ENCODE measurements around the gene ATP13A4.

ATP13A4 gene

GRCh38 chr3:193554811-193555210, at the start of gene ATP13A4:
Gene ATP13A4, minus strand, starts transcription at chr3:193554895. Its CDS starts 96 bp downstream, at chr3:193554799.
- H3K4me1 ChIP-seq (ENCODE audit: control insufficient read depth in 1 of 2, insufficient read depth in 2 of 2, low read length in 2 of 2) = no peaks in the 10 kb centered on the region
- no peaks in the 10 kb centered on the region for H3K9me3 ChIP-seq (ENCODE audit: control insufficient read depth in 1 of 2, low read length in 2 of 2)
- no peaks in the 10 kb centered on the region for H3K27me3 ChIP-seq (ENCODE audit: low read depth, low read length)
- no peaks in the 10 kb centered on the region for H3K36me3 ChIP-seq (ENCODE audit: control insufficient read depth in 1 of 2, insufficient read depth in 2 of 2, low read length in 2 of 2)
- no peak within 1 kb of the TSS for H3K27ac ChIP-seq (ENCODE audit: low read length)
- no peak within 1 kb of the TSS for H3K4me3 ChIP-seq (ENCODE audit: low read depth in 1 of 2, low read length in 2 of 2)

- Histone ChIP-seq H3K27me3 (ENCODE audit: low read depth, low read length) (no peaks in the 10 kb centered on the region), H3K4me1 (ENCODE audit: control insufficient read depth in 1 of 2, insufficient read depth in 2 of 2, low read length in 2 of 2) (peaks cover 3 to 7% of the 10 kb centered on the region in 2 donors), H3K36me3 (ENCODE audit: control insufficient read depth in 1 of 2, insufficient read depth in 2 of 2, low read length in 2 of 2) (peaks cover 4 to 6% of the 10 kb centered on the region in 2 donors), H3K9me3 (ENCODE audit: control insufficient read depth in 1 of 2, low read length in 2 of 2) (no peaks in the 10 kb centered on the region), H3K27ac (ENCODE audit: low read length) (no peak overlapping the region), H3K4me3 (ENCODE audit: low read depth in 1 of 2, low read length in 2 of 2) (no peak overlapping the region)
Observed at GRCh38 chr3:193599393-193599792, 44.7 kb upstream of the ATP13A4 start.

DNA sequence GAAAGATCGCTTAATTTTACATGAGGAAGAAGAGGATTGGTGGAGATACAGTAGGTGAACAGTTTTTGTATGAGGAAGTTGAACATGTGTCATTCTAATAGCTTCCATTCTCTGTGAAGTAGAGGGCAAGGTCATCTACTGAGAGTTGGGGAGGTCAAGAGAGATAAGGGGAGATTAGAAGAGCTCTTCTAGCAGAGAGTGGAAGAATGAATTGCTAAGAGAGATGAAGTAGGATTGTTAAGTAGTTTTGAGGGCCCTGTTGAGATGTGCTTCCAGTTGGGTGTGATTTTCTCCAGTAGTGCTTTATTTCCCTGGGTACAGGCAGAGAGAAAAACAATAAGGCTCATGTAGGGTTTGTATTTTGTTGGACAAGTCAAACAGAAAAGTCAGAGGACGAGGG, 43.5 kb upstream of the ATP13A4 start:
- Histone ChIP-seq H3K4me1 (ENCODE audit: control insufficient read depth in 1 of 2, insufficient read depth in 2 of 2, low read length in 2 of 2) (peaks cover 3 to 13% of the 10 kb centered on the region in 2 donors), H3K4me3 (ENCODE audit: low read depth in 1 of 2, low read length in 2 of 2) (no peak overlapping the region), H3K9me3 (ENCODE audit: control insufficient read depth in 1 of 2, low read length in 2 of 2) (no peaks in the 10 kb centered on the region), H3K27ac (ENCODE audit: low read length) (no peak overlapping the region), H3K27me3 (ENCODE audit: low read depth, low read length) (no peaks in the 10 kb centered on the region), H3K36me3 (ENCODE audit: control insufficient read depth in 1 of 2, insufficient read depth in 2 of 2, low read length in 2 of 2) (peaks cover 4 to 6% of the 10 kb centered on the region in 2 donors)

DNA sequence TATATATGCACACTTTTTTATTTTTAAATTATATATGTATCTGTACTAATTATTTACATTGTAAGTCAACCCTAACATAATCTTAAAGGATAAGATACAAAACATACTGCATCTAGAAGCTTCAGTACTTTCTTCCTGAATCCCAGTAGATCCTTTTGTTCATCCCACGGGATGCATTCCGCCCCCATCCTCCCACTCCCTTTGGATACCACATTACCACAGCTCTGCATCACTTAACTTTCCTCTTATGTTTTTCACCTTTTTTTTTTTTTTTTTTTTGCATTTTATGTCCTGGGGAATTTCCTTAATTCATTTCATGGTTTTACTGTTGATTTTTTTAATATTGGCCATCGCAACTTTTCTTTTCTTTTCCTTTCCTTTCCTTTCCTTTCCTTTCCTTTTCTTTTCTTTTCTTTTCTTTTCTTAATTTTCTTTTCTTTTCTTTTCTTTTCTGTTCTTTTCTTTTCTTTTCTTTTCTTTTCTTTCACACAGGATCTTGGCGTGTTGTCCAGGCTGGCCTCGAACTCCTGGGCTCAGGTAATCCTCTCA, 41.3 kb upstream of the ATP13A4 start:
- Histone ChIP-seq H3K9me3 (ENCODE audit: control insufficient read depth in 1 of 2, low read length in 2 of 2) (no peaks in the 10 kb centered on the region), H3K27me3 (ENCODE audit: low read depth, low read length) (no peaks in the 10 kb centered on the region), H3K36me3 (ENCODE audit: control insufficient read depth in 1 of 2, insufficient read depth in 2 of 2, low read length in 2 of 2) (peaks cover 4 to 6% of the 10 kb centered on the region in 2 donors), H3K27ac (ENCODE audit: low read length) (no peak overlapping the region), H3K4me3 (ENCODE audit: low read depth in 1 of 2, low read length in 2 of 2) (no peak overlapping the region), H3K4me1 (ENCODE audit: control insufficient read depth in 1 of 2, insufficient read depth in 2 of 2, low read length in 2 of 2) (peaks cover 8 to 20% of the 10 kb centered on the region in 2 donors)

- peak overlapping the region in 1 of 2 donors; percentile 2 for H3K4me3 ChIP-seq (ENCODE audit: low read depth in 1 of 2, low read length in 2 of 2)
- H3K4me1 ChIP-seq (ENCODE audit: control insufficient read depth in 1 of 2, insufficient read depth in 2 of 2, low read length in 2 of 2) = peaks cover 8 to 20% of the 10 kb centered on the region in 2 donors
- H3K27me3 ChIP-seq (ENCODE audit: low read depth, low read length) = no peaks in the 10 kb centered on the region
- H3K27ac ChIP-seq (ENCODE audit: low read length) = no peak overlapping the region
- H3K36me3 ChIP-seq (ENCODE audit: control insufficient read depth in 1 of 2, insufficient read depth in 2 of 2, low read length in 2 of 2) = peaks cover 4 to 6% of the 10 kb centered on the region in 2 donors
- no peaks in the 10 kb centered on the region for H3K9me3 ChIP-seq (ENCODE audit: control insufficient read depth in 1 of 2, low read length in 2 of 2)
Observed at GRCh38 chr3:193594946-193595689, 40.4 kb upstream of the ATP13A4 start.

DNA sequence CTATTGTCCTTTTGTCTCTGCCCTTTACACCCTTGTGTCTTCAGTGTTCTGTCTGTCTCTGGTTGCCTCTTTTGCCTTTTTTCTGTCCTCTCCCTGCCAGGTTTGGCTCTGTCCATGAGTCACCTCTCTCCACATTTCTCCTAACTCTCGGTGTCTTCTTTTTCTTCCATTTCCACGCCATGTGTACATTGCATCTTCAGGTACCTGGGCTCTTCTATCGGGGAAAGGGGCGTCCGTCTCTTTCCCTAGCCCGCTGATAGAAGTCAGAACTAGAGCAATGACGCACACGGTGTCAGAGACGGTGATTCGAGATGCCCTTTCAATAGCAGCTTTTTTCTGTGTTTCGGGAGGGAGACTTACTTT, 39.0 kb upstream of the ATP13A4 start:
- Histone ChIP-seq H3K27me3 (ENCODE audit: low read depth, low read length) (no peaks in the 10 kb centered on the region), H3K4me1 (ENCODE audit: control insufficient read depth in 1 of 2, insufficient read depth in 2 of 2, low read length in 2 of 2) (peaks cover 8 to 20% of the 10 kb centered on the region in 2 donors), H3K27ac (ENCODE audit: low read length) (peak overlapping the region; percentile 88), H3K36me3 (ENCODE audit: control insufficient read depth in 1 of 2, insufficient read depth in 2 of 2, low read length in 2 of 2) (peaks cover 2 to 6% of the 10 kb centered on the region in 2 donors), H3K4me3 (ENCODE audit: low read depth in 1 of 2, low read length in 2 of 2) (peak overlapping the region; percentile 82 to 98), H3K9me3 (ENCODE audit: control insufficient read depth in 1 of 2, low read length in 2 of 2) (no peaks in the 10 kb centered on the region)

DNA sequence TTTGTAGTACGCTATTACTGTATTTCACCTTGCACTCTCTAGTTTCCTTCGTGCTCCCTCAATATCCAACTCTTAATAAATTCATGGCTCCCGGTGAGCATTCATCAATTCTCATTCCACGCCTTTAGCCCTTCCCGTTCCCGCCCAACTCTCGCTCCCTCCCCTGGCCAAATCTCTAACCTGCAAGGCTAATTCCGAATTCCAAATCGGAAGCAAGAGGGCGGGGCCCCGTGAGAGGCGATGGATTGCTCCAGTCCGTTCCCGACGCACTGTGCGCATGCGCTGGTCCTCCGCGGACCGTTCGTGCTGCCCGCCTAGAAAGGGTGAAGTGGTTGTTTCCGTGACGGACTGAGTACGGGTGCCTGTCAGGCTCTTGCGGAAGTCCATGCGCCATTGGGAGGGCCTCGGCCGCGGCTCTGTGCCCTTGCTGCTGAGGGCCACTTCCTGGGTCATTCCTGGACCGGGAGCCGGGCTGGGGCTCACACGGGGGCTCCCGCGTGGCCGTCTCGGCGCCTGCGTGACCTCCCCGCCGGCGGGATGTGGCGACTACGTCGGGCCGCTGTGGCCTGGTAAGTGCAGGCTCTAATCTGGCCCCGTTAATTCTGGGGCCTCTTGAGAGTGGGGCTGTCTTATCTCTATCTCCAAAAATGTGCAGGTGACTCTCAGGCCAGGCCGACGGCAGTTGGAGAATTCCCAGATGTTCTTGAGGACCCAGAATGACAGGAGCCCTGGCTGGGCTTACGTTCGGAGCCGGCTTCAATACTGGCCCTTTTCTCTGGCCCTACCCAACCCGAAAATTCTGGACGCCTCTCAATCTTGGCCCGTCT, 38.4 kb upstream of the ATP13A4 start, which contains the start of gene OPA1:
OPA1 (plus strand) TSS at position 368 of the 827 bp plus-strand sequence; CDS start at position 538, 170 bp downstream.
- Histone ChIP-seq H3K4me3 (ENCODE audit: low read depth in 1 of 2, low read length in 2 of 2) (peak within 1 kb of the TSS; percentile 82 to 98), H3K36me3 (ENCODE audit: control insufficient read depth in 1 of 2, insufficient read depth in 2 of 2, low read length in 2 of 2) (peaks cover 0 to 6% of the 10 kb centered on the region in 2 donors)

GRCh38 chr3:193590088-193590856, 35.6 kb upstream of the ATP13A4 start:
- no peaks in the 10 kb centered on the region for H3K27me3 ChIP-seq (ENCODE audit: low read depth, low read length)
- no peak overlapping the region for H3K27ac ChIP-seq (ENCODE audit: low read length)
- H3K9me3 ChIP-seq (ENCODE audit: control insufficient read depth in 1 of 2, low read length in 2 of 2) = no peaks in the 10 kb centered on the region
- no peak overlapping the region for H3K4me3 ChIP-seq (ENCODE audit: low read depth in 1 of 2, low read length in 2 of 2)
- H3K4me1 ChIP-seq (ENCODE audit: control insufficient read depth in 1 of 2, insufficient read depth in 2 of 2, low read length in 2 of 2) = peaks cover 8 to 20% of the 10 kb centered on the region in 2 donors
- H3K36me3 ChIP-seq (ENCODE audit: control insufficient read depth in 1 of 2, insufficient read depth in 2 of 2, low read length in 2 of 2) = no peaks in the 10 kb centered on the region

More for the DNA sequence above, 38.4 kb upstream of the ATP13A4 start, which contains the start of gene OPA1:
- Histone ChIP-seq H3K4me1 (ENCODE audit: control insufficient read depth in 1 of 2, insufficient read depth in 2 of 2, low read length in 2 of 2) (peaks cover 8 to 20% of the 10 kb centered on the region in 2 donors), H3K27me3 (ENCODE audit: low read depth, low read length) (no peaks in the 10 kb centered on the region), H3K9me3 (ENCODE audit: control insufficient read depth in 1 of 2, low read length in 2 of 2) (no peaks in the 10 kb centered on the region), H3K27ac (ENCODE audit: low read length) (peak within 1 kb of the TSS; percentile 88)

GRCh38 chr3:193589616-193590015, 34.9 kb upstream of the ATP13A4 start:
- no peaks in the 10 kb centered on the region for H3K27me3 ChIP-seq (ENCODE audit: low read depth, low read length)
- peaks cover 5 to 15% of the 10 kb centered on the region in 2 donors for H3K4me1 ChIP-seq (ENCODE audit: control insufficient read depth in 1 of 2, insufficient read depth in 2 of 2, low read length in 2 of 2)
- H3K27ac ChIP-seq (ENCODE audit: low read length) = no peak overlapping the region
- no peaks in the 10 kb centered on the region for H3K36me3 ChIP-seq (ENCODE audit: control insufficient read depth in 1 of 2, insufficient read depth in 2 of 2, low read length in 2 of 2)
- no peaks in the 10 kb centered on the region for H3K9me3 ChIP-seq (ENCODE audit: control insufficient read depth in 1 of 2, low read length in 2 of 2)
- H3K4me3 ChIP-seq (ENCODE audit: low read depth in 1 of 2, low read length in 2 of 2) = no peak overlapping the region

DNA sequence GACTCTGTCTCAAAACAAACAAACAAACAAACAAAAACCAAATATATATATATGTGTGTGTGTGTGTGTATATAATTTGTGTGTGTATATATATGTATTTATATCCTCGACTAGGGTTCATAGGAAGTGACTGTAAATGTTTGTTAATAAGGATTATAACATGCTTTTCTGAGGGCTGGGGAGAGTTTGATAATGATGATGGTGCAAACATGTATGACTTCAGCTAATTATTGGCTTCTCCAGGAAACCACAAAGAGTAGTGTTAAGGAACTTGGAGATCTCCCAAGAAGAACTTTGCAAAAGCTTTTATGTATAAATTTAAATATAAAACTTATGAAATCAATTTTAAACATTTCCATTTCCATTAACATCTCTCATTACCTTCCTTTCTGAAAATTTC, 34.4 kb upstream of the ATP13A4 start:
- H3K36me3 ChIP-seq (ENCODE audit: control insufficient read depth in 1 of 2, insufficient read depth in 2 of 2, low read length in 2 of 2) = no peaks in the 10 kb centered on the region
- H3K4me1 ChIP-seq (ENCODE audit: control insufficient read depth in 1 of 2, insufficient read depth in 2 of 2, low read length in 2 of 2) = peaks cover 5 to 10% of the 10 kb centered on the region in 2 donors
- no peaks in the 10 kb centered on the region for H3K27me3 ChIP-seq (ENCODE audit: low read depth, low read length)
- H3K9me3 ChIP-seq (ENCODE audit: control insufficient read depth in 1 of 2, low read length in 2 of 2) = no peaks in the 10 kb centered on the region
- H3K27ac ChIP-seq (ENCODE audit: low read length) = no peak overlapping the region
- H3K4me3 ChIP-seq (ENCODE audit: low read depth in 1 of 2, low read length in 2 of 2) = no peak overlapping the region
